Fibroblast of skin of abdomen (primary cell): ENCODE measurements around the gene KIF5A.
"Not testable (repeated sequence)": the region's sequence is repeated elsewhere in the genome, so short reads cannot be mapped to it uniquely, and the experiment has no call there.

Source experiments
- DNase-seq: peaks from one replicate; pipeline ENCODE4 v3.0.0-alpha.2; 2013

Gene KIF5A

DNA sequence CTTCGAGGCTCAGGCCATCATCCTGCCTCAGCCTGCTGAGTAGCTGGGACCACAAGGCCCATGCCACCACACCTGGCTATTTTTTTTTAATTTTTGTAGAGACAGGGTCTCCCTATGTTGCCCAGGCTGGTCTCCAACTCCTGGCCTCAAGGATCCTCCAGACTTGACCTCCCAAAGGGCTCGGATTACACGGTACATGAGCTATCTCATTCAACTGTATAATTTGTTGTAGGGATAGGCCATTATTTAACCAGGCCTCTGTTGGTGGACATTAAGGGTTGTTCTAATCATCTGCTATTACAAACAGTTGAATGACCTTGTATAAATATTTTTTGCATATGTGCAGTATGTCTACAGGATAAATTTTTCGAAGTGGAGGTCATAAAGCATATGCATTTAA is 9.0 kb downstream of the KIF5A start:
- no peak for DNase-seq

DNA sequence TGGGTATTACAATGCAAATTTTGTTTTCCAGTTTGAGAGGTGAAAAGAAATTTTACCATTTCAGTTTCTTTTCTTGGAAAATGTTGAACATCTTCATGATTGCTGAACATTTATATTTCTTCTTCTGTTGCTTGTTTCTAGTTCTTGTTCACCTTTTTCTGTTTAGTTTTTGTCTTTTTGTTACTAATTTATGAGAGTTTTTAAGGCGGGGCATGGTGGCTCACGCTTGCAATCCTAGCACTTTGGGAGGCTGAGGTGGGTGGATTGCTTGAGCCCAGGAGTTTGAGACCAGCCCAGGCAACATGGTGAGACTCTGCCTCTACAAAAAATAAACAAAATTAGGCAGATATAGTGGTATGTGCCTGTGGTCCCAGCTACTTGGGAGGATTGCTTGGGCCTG is 10.7 kb downstream of the KIF5A start:
- DNase-seq = no peak

DNA sequence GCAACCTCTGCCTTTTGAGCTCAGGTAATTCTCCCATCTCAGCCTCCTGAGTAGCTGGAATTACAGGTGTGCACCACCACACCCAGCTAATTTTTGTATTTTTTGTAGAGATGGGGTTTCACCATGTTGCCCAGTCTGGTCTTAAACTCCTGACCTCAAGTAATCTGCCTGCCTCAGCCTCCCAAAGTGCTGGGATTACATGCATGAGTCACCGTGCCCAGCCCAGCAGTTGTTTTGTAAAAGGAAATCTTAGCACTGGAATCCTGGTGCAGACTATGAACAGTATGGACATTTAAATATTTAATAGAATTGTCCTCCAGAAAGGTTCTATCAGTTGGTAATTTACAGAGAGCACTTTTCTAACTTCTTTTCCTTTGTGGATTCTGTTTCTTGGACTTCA is 11.3 kb downstream of the KIF5A start:
- not testable (repeated sequence) for DNase-seq

DNA sequence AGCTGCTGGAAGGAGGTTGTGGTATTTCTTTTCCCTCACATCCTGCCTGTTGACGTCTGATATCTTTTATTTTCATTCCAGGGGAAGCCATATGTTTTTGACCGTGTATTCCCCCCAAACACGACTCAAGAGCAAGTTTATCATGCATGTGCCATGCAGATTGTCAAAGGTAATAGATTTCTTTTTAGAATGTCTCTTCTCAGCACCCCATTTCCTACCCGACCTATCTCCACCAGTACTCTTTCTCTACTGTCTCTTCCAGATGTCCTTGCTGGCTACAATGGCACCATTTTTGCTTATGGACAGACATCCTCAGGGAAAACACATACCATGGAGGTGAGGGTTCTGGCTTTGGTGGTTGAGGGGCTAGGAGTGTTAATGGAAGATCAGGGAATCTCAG is 13.5 kb downstream of the KIF5A start:
- DNase-seq = no peak

DNA sequence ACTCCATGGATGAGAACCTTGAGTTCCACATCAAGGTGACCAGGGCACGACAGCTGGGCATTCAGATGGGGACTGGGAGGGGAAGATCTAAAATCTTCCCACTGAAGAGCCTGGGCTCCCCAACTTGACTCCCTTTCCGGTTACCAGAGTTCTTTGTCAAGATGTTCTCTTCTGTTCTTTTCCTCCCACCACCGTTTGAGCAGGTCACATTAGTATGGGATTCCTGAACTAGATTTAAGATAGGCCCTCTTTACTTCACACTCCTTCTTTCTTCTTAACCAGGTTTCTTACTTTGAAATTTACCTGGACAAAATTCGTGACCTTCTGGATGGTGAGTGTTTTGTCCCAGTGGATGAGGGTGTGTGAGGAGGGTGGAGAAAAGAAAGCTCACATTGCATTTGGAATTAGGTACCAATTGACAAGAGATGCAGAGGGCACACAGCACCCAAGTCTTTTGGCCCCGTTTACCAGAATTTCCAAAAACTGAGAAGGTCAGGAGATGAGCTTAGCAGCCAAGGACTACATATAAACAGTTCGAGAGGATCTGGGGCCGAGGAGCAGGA is 14.4 kb downstream of the KIF5A start:
- DNase-seq = no peak

DNA sequence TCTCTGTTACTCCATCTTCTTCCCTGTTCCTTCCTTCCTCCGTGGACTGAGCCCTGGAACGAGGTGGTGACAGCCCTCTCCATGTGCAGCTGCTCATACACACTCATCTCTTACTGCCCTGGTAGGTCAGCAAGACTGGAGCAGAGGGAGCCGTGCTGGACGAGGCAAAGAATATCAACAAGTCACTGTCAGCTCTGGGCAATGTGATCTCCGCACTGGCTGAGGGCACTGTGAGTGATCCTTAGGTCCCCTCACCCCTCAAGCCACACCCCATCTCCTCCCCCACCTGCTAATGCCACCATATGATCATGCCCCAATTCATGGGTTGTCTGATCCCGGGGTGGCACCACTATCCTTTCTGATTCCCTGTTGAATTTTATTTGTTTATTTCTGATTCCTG is 19.0 kb downstream of the KIF5A start:
- DNase-seq = no peak

DNA sequence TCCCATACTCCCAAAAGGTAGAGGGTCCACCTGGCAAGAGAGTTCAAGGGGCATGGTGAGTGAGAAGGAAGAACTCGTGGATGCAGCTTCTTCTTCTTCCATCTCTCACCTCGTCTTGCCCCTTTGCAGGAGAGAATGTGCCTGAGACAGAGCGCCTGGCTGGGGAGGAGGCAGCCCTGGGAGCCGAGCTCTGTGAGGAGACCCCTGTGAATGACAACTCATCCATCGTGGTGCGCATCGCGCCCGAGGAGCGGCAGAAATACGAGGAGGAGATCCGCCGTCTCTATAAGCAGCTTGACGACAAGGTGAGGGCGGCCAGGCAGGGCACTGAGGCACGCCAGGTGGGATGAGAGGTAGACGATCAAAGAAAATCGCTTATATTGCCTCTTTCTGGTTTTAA is 20.0 kb downstream of the KIF5A start:
- DNase-seq = no peak

DNA sequence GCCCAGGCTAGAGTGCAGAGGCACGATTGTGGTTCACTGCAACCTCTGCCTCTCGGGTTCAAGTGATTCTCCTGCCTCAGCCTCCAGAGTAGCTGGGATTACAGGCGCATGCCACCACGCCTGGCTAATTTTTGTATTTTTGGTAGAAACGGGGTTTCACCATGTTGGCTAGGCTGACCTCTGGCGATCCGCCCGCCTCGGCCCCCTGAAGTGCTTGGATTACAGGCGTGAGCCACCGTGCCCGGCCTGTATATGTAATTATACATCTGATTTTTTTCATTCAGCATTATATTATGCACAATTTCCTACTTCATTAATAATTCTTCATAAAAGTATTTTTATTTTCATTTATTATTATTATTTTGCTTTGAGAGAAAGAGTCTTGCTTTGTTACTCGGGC is 20.6 kb downstream of the KIF5A start:
- not testable (repeated sequence) for DNase-seq

DNA sequence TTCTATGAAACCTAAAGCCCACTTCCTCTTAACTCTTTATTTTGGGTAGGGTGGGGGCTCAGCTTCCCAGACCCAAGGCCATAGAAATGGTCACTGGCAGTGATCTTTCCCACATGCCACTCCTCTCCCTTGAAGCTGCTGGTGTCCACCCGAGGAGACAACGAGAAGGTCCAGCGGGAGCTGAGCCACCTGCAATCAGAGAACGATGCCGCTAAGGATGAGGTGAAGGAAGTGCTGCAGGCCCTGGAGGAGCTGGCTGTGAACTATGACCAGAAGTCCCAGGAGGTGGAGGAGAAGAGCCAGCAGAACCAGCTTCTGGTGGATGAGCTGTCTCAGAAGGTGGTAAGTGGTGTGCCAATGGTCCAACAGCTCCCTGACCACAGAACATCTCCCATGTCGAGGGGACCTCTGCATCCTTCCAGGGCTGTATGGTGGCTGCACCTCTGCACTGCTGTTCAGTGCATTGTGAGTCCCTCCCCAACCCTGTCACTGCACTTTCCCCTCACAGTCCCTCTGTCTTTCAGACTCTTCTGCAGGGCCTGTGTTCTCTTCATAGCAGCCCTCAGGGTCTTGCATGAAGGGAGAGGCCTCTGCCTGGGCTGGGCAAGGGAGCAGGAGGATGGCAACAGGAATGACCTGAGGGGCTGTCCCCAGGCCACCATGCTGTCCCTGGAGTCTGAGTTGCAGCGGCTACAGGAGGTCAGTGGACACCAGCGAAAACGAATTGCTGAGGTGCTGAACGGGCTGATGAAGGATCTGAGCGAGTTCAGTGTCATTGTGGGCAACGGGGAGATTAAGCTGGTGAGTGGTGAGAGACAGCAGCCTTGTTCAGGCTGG is 22.3 kb downstream of the KIF5A start:
- DNase-seq = no peak

DNA sequence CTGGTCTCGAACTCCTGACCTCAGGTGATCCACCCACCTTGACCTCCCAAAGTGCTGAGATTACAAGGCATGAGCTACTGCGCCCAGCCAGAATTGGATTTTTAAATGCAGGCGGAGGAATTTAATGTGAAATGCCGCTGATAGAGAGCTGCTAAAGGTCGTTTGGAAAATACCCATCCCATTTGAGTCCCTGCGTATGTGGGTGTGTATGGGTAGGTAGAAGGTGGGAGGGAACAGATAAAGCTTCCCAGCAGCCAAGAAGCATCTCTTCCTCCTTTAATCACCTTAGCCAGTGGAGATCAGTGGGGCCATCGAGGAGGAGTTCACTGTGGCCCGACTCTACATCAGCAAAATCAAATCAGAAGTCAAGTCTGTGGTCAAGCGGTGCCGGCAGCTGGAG is 25.0 kb downstream of the KIF5A start:
- no peak for DNase-seq

DNA sequence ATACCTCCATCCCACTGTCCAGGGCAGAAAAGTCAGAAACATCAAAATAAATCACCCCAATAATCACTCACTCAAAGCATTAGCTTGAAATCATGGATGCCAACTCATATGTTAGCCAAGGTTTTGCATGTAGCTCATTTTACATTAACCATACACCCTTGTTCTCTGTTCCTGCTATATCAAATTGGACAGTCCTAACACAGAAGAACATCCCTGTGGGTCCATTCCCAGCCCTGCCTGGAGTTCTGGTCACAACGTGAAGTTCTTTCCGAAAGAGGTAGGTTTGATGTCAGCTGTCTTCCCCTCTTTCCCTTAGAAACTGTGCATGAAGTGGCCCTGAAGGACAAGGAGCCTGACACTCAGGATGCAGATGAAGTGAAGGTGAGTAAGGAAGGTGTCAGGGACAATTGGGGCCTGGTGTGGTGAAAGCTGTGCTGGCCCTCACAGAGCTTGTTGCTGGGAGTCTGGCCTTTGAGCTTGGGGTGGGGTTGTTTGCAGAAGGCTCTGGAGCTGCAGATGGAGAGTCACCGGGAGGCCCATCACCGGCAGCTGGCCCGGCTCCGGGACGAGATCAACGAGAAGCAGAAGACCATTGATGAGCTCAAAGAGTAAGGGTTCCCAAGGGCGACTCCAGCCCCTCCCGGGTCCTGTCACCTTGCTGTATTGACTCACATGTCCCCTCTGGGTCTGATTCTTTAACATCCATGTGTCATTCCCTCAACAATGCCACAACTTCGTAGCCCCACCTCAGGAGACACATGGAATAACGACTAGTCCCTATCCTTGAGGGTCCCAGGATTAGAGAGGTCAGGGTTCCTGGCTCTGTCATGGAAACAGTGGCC is 26.1 kb downstream of the KIF5A start:
- DNase-seq = no peak

DNA sequence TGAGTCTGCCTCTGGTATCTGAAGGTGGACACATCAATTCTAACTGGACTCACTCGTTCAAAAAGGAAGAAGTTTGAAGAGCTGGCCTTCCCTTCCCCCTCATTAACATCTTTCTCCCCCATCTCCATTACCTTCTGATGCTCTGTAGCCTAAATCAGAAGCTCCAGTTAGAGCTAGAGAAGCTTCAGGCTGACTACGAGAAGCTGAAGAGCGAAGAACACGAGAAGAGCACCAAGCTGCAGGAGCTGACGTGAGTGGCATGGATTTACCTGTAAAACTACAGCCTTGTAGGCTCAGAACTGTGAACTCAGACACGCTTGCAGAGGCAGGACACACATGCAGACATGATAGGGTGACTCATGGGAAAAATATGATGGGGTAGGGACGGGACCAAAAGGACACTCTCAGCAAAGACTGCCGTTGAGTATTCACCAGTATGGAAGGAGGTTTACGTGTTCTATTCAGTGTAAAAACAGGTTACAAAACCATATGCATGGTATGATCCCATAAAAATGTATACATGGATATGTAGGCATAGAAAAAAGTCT is 26.8 kb downstream of the KIF5A start:
- no peak for DNase-seq

DNA sequence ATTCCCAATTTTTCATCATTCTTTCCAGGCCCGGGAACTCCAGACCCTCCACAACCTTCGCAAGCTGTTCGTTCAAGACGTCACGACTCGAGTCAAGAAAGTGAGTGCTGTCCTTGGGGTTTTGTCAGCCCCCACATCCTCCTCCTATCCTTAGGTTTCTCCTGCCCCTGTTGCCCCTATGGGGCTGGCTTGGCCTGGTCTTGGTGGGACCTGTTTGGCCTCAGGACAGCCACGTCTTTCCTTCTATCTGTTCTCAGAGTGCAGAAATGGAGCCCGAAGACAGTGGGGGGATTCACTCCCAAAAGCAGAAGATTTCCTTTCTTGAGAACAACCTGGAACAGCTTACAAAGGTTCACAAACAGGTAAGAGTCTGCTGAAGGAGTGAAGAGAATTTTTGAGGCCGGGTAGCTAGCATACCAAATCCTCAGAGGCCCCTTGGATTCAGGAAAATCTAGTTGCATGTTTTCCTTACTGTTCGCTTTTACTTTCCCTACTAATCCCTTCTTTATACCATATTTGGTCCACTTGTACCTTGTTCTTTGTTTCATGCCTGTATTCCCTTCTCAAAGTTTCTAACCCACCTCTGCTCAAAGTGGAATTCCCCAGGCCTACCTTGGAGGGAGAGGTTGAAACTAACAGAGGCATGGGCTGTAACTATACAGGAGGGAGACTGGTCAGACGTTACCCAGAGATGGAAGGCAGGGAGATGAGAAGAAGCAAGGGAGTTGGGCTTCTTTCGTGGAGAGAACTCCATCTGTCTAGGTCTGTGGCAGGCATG is 28.3 kb downstream of the KIF5A start:
- no peak for DNase-seq

DNA sequence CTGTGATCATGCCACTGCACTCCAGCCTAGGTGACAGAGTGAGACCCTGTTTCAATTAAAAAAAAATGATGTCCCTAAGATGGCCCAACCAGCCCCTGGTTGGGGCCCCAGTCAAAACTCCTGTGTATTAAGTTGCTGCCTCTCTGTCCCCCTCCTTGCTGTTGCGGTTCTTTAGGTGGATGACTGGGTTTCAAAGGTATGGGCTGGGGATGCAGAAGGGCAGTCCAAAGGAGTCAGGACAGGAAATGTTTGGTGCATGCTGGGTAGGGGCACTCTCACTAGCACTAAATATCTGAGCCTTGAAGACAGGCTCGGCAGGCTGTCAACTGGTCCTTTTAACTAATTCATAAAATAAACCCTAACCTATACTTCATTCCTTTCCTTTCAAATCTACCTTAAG is 29.2 kb downstream of the KIF5A start:
- no peak for DNase-seq

DNA sequence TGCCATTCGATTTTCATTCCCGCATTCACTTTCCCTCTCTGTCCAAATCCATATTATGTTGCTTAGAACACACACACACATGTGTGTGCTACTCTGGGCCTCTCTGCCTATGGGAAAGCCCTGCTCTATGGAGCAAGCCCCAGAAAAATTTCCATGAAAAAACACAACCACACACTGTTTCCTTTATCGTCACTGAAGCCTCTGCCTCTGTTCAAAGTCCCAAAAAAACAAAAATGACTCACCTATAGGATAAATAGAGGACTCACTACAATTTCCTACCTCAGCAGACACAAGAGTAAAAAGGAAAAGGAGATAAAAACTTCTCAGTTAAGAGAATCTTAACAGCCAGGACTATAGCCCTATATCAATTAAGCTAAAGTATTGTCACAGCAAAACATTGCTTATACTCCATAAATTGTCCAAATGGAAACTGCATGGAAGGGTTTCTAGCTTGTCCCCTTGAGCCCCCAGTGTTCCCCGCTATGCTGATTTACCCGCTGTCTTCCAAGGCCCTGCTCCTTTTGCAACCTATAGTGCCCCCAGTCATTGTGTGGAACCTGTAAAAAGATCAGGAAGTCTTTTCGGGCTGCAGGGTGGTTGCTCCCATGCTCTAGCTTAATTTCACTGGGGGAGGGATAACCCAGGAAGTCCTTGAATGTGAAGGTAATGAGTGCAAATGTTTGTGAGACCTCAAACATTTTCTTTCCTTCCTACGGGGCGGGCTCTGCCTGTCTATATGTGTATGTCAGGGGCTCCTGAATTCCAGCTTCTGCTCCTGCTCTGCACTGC is 30.0 kb downstream of the KIF5A start:
- DNase-seq = no peak

DNA sequence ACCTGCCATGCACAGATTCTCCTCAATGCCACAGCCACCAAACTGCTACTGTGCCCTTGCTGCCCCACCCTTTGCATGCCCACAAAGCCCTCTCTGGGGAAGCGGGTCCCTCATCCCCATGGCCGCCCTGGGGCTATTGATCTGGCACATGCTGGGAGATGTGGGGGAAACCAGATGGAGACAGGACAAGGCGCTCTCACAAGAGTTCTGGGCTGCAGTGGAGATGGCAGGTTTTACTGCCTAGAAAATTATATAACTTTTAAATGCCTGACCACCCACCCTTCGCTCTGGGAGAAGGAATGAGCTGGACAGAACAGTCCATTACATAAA is 30.6 kb downstream of the KIF5A start:
- no peak for DNase-seq

DNA sequence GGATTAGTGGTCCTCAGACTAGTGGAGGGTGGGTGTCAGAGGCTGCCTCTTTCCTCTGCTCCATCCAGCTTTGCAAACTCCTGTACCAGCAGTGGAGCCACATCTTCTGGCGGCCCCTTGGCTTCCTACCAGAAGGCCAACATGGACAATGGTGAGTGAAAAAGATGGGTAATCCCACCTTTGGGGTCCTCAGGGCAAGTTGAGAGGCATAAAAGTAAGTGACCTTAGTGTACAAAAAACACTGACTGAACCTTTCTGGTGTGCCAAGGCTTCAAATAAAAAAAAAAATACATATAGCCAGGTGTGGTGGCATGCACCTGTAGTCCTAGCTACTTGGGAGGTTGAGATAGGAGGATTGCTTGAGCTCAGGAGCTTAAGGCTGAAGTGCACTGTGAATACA is 32.0 kb downstream of the KIF5A start:
- DNase-seq = no peak

DNA sequence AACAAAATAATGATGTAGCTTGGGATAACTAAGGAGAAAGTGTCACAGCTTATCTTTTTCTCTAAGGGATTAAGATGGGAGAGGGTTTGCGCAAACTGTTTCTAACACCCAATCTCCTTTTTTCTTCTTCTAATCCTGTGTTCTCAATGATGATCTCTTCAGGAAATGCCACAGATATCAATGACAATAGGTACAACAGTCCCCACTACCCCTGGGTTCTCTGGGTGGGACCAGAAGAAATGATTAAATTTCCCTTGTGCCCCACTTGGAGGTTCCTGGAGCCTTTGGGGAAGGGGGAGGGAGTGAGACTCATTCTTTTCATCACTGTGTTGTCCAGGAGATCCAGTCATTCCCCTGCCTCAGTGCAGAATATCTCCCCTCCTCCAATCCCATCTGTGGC is 32.6 kb downstream of the KIF5A start:
- no peak for DNase-seq

DNA sequence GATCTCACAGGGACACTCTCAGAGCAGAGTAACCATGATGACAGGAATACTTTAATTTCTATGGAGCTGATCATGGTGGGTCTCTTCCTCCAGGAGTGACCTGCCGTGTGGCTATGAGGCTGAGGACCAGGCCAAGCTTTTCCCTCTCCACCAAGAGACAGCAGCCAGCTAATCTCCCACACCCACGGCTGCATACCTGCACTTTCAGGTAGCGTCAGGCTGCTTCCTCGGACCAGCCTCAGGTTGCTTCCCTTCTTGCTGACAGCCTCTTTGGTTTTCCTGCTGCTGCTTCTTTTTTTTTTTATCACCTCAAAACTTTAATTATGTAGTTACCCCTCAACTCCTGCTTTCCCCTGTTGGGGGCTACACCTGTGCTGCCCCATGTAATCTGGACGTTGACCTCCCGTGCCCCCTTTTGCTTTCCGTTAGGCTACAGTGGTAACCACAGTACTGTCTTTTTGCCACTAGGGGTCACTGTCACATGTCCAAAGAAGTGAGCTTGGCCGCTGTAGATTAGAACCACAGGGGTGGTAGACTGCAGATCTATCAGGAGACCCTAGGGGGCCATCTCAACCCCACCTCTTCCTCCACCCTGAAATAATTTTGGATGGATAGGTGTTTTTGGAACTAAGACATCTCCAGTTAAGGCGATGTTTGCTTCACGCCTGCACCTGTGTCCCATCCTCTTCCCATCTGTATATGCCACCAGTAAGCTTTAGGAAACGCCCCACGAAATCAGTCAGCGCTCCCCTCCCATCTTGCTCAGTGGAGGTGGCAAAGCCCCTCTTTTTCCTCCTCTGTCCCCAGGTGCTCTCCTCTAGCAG is 33.4 kb downstream of the KIF5A start:
- DNase-seq = peak; percentile 76

DNA sequence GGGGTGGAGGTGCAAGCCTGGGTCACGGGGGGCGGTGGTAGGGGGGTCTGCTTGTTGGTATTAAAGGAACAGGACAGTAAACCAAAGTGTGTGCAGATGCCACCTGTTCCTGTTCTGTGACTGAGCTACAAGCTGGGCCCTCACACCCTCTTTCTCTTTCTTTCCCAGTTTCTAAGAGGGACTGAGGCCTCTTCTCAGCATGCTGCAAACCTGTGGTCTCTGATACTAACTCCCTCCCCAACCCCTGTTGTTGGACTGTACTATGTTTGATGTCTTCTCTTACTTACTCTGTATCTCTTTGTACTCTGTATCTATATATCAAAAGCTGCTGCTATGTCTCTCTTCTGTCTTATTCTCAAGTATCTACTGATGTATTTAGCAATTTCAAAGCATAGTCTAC is 34.2 kb downstream of the KIF5A start:
- DNase-seq = no peak

DNA sequence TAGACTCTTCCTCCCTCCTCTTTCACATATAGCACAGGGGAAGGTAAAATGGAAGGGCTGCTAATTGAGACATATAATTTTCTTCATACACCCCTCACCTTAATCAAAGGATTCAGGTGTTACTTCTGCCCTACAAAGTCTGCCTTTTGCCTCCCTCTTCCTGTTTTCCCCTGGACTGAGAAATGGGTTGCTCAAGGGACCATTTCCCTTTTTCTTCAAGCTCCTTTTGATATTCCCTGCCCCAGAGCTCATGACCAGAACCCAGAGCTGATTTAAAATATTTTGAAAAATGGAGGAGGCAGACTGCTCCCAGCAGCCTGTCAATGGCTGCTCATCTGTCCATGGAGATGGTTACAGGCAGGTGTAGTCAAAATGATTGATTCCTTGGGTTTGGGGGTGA is 34.8 kb downstream of the KIF5A start:
- DNase-seq = no peak
